Measurements from ENCODE around the gene AASDH.

DNA sequence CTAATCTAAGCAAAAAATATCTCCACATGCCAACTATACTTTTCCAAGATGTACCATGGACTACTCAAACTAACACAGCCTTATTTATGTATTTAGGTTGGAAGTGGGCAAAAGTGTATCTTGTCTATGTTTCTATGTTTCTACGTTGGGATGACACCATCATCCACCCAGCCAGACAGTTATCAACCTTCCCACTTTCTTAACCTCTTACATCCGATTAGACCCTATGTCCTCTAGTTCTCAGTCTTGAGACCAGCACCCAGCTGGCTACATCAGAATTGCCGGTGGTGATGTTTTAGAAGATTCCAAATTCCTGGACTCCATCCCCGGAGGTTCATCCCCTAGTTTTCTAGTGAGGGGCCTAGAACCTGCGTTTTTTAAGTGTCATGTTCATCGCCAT lies 1.0 kb upstream of the AASDH start:
- TF ChIP-seq, protein P1, sequence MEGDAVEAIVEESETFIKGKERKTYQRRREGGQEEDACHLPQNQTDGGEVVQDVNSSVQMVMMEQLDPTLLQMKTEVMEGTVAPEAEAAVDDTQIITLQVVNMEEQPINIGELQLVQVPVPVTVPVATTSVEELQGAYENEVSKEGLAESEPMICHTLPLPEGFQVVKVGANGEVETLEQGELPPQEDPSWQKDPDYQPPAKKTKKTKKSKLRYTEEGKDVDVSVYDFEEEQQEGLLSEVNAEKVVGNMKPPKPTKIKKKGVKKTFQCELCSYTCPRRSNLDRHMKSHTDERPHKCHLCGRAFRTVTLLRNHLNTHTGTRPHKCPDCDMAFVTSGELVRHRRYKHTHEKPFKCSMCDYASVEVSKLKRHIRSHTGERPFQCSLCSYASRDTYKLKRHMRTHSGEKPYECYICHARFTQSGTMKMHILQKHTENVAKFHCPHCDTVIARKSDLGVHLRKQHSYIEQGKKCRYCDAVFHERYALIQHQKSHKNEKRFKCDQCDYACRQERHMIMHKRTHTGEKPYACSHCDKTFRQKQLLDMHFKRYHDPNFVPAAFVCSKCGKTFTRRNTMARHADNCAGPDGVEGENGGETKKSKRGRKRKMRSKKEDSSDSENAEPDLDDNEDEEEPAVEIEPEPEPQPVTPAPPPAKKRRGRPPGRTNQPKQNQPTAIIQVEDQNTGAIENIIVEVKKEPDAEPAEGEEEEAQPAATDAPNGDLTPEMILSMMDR (IDR thresholded peaks at IDR 0.05): no peak
- TF ChIP-seq POLR2A (IDR thresholded peaks at IDR 0.05): no peak

Data from body of pancreas (tissue), 4 donors.